HepG2 (cell line): ENCODE results near the gene SMAP2. TPM values are rescaled to one million over a fixed set of nuclear protein-coding genes. Genes with fewer than 3 reads are reported as not detected.

Experiments
- ATF7 ChIP-seq, 2 experiments: fragments of 450-650 bp in 1 of 2; sonication (generic) in 1 of 2; formaldehyde crosslinking in 1 of 2; IDR thresholded peaks; 2 replicates each; pipeline versions ENCODE4 v1.4.0 to v1.6.1; 2016 to 2020; ENCODE audit warnings: antibody characterized with exemption in 1 of 2, mild to moderate bottlenecking in 1 of 2, missing genetic modification reagents in 1 of 2
- CEBPB ChIP-seq: IDR thresholded peaks from 2 replicates; pipeline ENCODE4 v1.6.1; 2011; ENCODE audit warnings: low read depth, low read length, improper control_type of control experiment, borderline replicate concordance
- EHMT2 ChIP-seq: fragments of 200-600 bp; sonication (generic); IDR thresholded peaks from 2 replicates; pipeline ENCODE4 v1.7.0; 2017; ENCODE audit warnings: antibody characterized with exemption, low read depth, low read length, borderline replicate concordance
- FOXA1 ChIP-seq, 2 experiments: fragments of 450-650 bp in 1 of 2; sonication (generic) in 1 of 2; formaldehyde crosslinking in 1 of 2; IDR thresholded peaks; 2 replicates each; pipeline versions ENCODE4 v1.4.0 to v1.6.1; 2016 to 2020; ENCODE audit warnings: missing genetic modification reagents in 1 of 2
- HDAC1 ChIP-seq: sonication (generic); formaldehyde crosslinking; IDR thresholded peaks from 2 replicates; pipeline ENCODE4 v1.5.1; 2020; ENCODE audit warnings: mild to moderate bottlenecking, missing genetic modification reagents
- HDAC2 ChIP-seq: sonication (generic); formaldehyde crosslinking; IDR thresholded peaks from 2 replicates; pipeline ENCODE4 v1.4.0; 2020; ENCODE audit warnings: missing genetic modification reagents
- HOXD1 ChIP-seq: sonication (generic); formaldehyde crosslinking; IDR thresholded peaks from 2 replicates; pipeline ENCODE4 v1.5.0; 2020; ENCODE audit warnings: missing genetic modification reagents
- KDM1A ChIP-seq: IDR thresholded peaks from 2 replicates; pipeline ENCODE4 v1.6.1; 2016; ENCODE audit warnings: missing compliant biosample characterization
- KMT2B ChIP-seq: IDR thresholded peaks from 2 replicates; pipeline ENCODE4 v1.6.1; 2016; ENCODE audit warnings: missing genetic modification reagents, missing compliant biosample characterization
- MAF1 ChIP-seq: sonication (generic); formaldehyde crosslinking; IDR thresholded peaks from 2 replicates; pipeline ENCODE4 v1.5.0; 2020; ENCODE audit warnings: missing genetic modification reagents, borderline replicate concordance
- NFYB ChIP-seq: sonication (generic); formaldehyde crosslinking; IDR thresholded peaks from 2 replicates; pipeline ENCODE4 v1.4.0; 2020; ENCODE audit warnings: missing genetic modification reagents
- NR2C2 ChIP-seq: sonication (generic); formaldehyde crosslinking; IDR thresholded peaks from 2 replicates; pipeline ENCODE4 v1.4.0; 2020; ENCODE audit warnings: missing genetic modification reagents, mild to moderate bottlenecking, moderate library complexity, borderline replicate concordance
- POGZ ChIP-seq: sonication (generic); formaldehyde crosslinking; IDR thresholded peaks from 2 replicates; pipeline ENCODE4 v1.4.0; 2020; ENCODE audit warnings: mild to moderate bottlenecking, missing genetic modification reagents
- RXRA ChIP-seq: sonication (generic); formaldehyde crosslinking; IDR thresholded peaks from 2 replicates; pipeline ENCODE4 v1.5.1; 2020; ENCODE audit warnings: missing genetic modification reagents
- ZFP36 ChIP-seq: fragments of 150-350 bp; IDR thresholded peaks from 2 replicates; pipeline ENCODE4 v1.6.1; 2018; ENCODE audit warnings: borderline replicate concordance, low read length, low read depth; ENCODE audit not compliant: partially characterized antibody
- ZMYM3 ChIP-seq: sonication (generic); formaldehyde crosslinking; IDR thresholded peaks from 2 replicates; pipeline ENCODE4 v1.5.1; 2020; ENCODE audit warnings: mild to moderate bottlenecking, missing genetic modification reagents
- ZNF101 ChIP-seq: sonication (generic); formaldehyde crosslinking; IDR thresholded peaks from 2 replicates; pipeline ENCODE4 v1.4.0; 2020; ENCODE audit warnings: mild to moderate bottlenecking, low read depth, missing genetic modification reagents, borderline replicate concordance
- ZNF136 ChIP-seq: sonication (generic); formaldehyde crosslinking; IDR thresholded peaks from 2 replicates; pipeline ENCODE4 v1.8.1; 2022; ENCODE audit warnings: low read depth, mild to moderate bottlenecking, moderate library complexity, missing genetic modification reagents
- ZNF232 ChIP-seq: sonication (generic); formaldehyde crosslinking; IDR thresholded peaks from 2 replicates; pipeline ENCODE4 v1.4.0; 2020; ENCODE audit warnings: missing genetic modification reagents, borderline replicate concordance
- ZNF350 ChIP-seq: sonication (generic); formaldehyde crosslinking; IDR thresholded peaks from 2 replicates; pipeline ENCODE4 v1.4.0; 2020; ENCODE audit warnings: mild to moderate bottlenecking, low read depth, missing genetic modification reagents, borderline replicate concordance
- ZNF766 ChIP-seq: sonication (generic); formaldehyde crosslinking; IDR thresholded peaks from 2 replicates; pipeline ENCODE4 v1.5.0; 2020; ENCODE audit warnings: missing genetic modification reagents, borderline replicate concordance
- ZNF841 ChIP-seq: sonication (generic); formaldehyde crosslinking; IDR thresholded peaks from 2 replicates; pipeline ENCODE4 v1.8.1; 2023; ENCODE audit warnings: missing genetic modification reagents, borderline replicate concordance
- polyA plus RNA-seq, 8 experiments: library from polyadenylated mRNA; depleted of rRNA in 3 of 8; stranded (reverse) in 7 of 8; unstranded in 1 of 8; fragments of >200 nt; fragmentation: Illumina TruSeq in 4 of 8; extraction: Trizol in 4 of 8; gene quantifications; 2 replicates each; pipeline versions ENCODE4 v1.2.1 to v1.2.3, GENCODE V29; 2011 to 2016; ENCODE audit warnings: low read depth in 4 of 8, missing spikeins in 1 of 8, mixed read lengths in 1 of 8; ENCODE audit not compliant: insufficient read depth in 1 of 8
- total RNA-seq, 5 experiments: library from RNA; depleted of rRNA; stranded (reverse); fragments of >200 nt; fragmentation: Illumina TruSeq; extraction: Trizol; gene quantifications; 2 replicates each; pipeline ENCODE4 v1.2.3, GENCODE V29; 2016; ENCODE audit warnings: low read depth in 1 of 5
- TF ChIP-seq, protein P1 (sequence below): fragments of 450-650 bp; IDR thresholded peaks from 2 replicates; pipeline ENCODE4 v1.6.1; 2016
- TF ChIP-seq, protein P2 (sequence below): sonication (generic); formaldehyde crosslinking; IDR thresholded peaks from 2 replicates; pipeline ENCODE4 v1.5.0; 2020; ENCODE audit warnings: mild to moderate bottlenecking, missing genetic modification reagents, borderline replicate concordance

SMAP2 gene
- total and polyA plus RNA-seq, 2 of the 13 experiments (the other 11 are each of a cell fraction or from before 2014, with no cell fraction given), result 19.0 to 22.3 TPM

DNA sequence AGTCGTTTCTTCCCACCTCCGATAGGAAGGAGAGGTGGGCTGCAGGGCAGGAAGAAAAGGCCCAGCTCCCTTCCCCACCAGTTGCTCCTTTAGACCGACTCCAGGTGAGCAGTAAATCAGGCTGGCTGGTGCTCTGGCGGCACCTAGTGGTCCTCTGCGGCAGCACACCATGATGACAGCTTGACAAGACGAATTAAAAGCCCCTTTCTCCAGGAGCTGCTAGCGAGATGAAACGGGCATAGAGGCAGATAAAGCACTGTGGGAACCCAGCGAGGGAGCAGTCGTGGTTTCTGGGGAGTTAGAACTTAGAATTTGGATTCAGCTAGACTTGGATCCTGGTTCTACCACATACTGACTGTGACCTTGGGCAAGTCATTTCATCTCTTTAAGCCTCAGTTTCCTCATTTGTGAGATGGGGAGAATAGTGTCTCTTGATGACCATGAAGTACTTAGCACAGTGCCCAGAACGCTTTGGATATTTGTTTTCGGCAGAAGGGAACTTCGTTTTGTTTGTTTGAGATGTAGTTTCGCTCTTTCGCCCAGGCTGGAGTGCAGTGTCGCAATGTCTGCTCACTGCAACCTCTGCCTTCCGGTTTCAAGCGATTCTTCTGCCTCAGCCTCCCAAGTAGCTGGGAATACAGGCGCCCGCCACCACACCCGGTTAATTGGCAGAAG is 34.6 kb upstream of the SMAP2 start (continued):
- TF ChIP-seq, protein P1, sequence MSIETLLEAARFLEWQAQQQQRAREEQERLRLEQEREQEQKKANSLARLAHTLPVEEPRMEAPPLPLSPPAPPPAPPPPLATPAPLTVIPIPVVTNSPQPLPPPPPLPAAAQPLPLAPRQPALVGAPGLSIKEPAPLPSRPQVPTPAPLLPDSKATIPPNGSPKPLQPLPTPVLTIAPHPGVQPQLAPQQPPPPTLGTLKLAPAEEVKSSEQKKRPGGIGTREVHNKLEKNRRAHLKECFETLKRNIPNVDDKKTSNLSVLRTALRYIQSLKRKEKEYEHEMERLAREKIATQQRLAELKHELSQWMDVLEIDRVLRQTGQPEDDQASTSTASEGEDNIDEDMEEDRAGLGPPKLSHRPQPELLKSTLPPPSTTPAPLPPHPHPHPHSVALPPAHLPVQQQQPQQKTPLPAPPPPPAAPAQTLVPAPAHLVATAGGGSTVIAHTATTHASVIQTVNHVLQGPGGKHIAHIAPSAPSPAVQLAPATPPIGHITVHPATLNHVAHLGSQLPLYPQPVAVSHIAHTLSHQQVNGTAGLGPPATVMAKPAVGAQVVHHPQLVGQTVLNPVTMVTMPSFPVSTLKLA, result no peak
- no peak for TF ChIP-seq EHMT2
- no peak for TF ChIP-seq ZFP36
- peak; percentile 47; the same call in 1 of the 2 replicates for TF ChIP-seq KDM1A (CRISPR knock-in tag)
- TF ChIP-seq ZNF101, result no peak
- peak; percentile 49; the same call in 1 of the 2 replicates for TF ChIP-seq ZNF232
- no peak for TF ChIP-seq MAF1 (CRISPR knock-in tag)
- no peak for TF ChIP-seq ZNF136 (CRISPR knock-in tag)
- peak; percentile 51; the same call in 1 of the 2 replicates for TF ChIP-seq HOXD1 (CRISPR knock-in tag)
- TF ChIP-seq, protein P2, sequence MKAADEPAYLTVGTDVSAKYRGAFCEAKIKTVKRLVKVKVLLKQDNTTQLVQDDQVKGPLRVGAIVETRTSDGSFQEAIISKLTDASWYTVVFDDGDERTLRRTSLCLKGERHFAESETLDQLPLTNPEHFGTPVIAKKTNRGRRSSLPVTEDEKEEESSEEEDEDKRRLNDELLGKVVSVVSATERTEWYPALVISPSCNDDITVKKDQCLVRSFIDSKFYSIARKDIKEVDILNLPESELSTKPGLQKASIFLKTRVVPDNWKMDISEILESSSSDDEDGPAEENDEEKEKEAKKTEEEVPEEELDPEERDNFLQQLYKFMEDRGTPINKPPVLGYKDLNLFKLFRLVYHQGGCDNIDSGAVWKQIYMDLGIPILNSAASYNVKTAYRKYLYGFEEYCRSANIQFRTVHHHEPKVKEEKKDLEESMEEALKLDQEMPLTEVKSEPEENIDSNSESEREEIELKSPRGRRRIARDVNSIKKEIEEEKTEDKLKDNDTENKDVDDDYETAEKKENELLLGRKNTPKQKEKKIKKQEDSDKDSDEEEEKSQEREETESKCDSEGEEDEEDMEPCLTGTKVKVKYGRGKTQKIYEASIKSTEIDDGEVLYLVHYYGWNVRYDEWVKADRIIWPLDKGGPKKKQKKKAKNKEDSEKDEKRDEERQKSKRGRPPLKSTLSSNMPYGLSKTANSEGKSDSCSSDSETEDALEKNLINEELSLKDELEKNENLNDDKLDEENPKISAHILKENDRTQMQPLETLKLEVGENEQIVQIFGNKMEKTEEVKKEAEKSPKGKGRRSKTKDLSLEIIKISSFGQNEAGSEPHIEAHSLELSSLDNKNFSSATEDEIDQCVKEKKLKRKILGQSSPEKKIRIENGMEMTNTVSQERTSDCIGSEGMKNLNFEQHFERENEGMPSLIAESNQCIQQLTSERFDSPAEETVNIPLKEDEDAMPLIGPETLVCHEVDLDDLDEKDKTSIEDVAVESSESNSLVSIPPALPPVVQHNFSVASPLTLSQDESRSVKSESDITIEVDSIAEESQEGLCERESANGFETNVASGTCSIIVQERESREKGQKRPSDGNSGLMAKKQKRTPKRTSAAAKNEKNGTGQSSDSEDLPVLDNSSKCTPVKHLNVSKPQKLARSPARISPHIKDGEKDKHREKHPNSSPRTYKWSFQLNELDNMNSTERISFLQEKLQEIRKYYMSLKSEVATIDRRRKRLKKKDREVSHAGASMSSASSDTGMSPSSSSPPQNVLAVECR (CRISPR knock-in tag), result peak; percentile 15; the same call in 1 of the 2 replicates
- no peak for TF ChIP-seq ZNF766 (CRISPR knock-in tag)
- peak; percentile 45; the same call in 1 of the 2 replicates for TF ChIP-seq NR2C2 (CRISPR knock-in tag)
- TF ChIP-seq HDAC2 (CRISPR knock-in tag), result no peak
- 0 out of 2 replicates have a peak, but pooled peaks have one; percentile 28 for TF ChIP-seq RXRA (CRISPR knock-in tag)
- peak; percentile 36; the same call in 1 of the 2 replicates for TF ChIP-seq KMT2B (CRISPR knock-in tag)
- peak; percentile 61 for TF ChIP-seq POGZ (CRISPR knock-in tag)
- TF ChIP-seq ZMYM3 (CRISPR knock-in tag), result peak; percentile 84
- TF ChIP-seq ZNF841 (CRISPR knock-in tag), result no peak
- no peak for TF ChIP-seq ATF7 (IDR thresholded peaks at IDR 0.05)
- no peak for TF ChIP-seq ATF7 (CRISPR knock-in tag; IDR thresholded peaks at IDR 0.05)
- TF ChIP-seq NFYB (CRISPR knock-in tag), result no peak
- TF ChIP-seq HDAC1 (CRISPR knock-in tag), result no peak
- no peak for TF ChIP-seq FOXA1 (IDR thresholded peaks at IDR 0.05)
- peak; percentile 7; the same call in 1 of the 2 replicates for TF ChIP-seq FOXA1 (CRISPR knock-in tag; IDR thresholded peaks at IDR 0.05)
- peak; percentile 86 for TF ChIP-seq CEBPB
- TF ChIP-seq ZNF350 (CRISPR knock-in tag), result peak; percentile 21; the same call in 1 of the 2 replicates
